ENCODE data around the gene SPATA2L. TPM values are rescaled to one million over a fixed set of nuclear protein-coding genes. Genes with fewer than 3 reads are reported as not detected.

Gene SPATA2L
- total RNA-seq, 1 donor from 2014 or later: 10.8 TPM

- no peak overlapping the region for H3K4me3 ChIP-seq (ENCODE audit: insufficient read depth, low read depth, low read length)
- no peaks in the 10 kb centered on the region for H3K27me3 Mint-ChIP-seq (ENCODE audit: low read depth, unreplicated experiment)
- H3K4me2 ChIP-seq (ENCODE audit: low read length): no peak overlapping the region
- FAIRE-seq (no peak), DNase-seq (ENCODE audit: low read depth) (no peak)
- H3K36me3 Mint-ChIP-seq (ENCODE audit: low read depth, unreplicated experiment): no peaks in the 10 kb centered on the region
- H3K4me1 ChIP-seq (ENCODE audit: insufficient read depth, low read length): peaks cover 3% of the 10 kb centered on the region
- peaks cover 2% of the 10 kb centered on the region for H3K4me1 Mint-ChIP-seq (ENCODE audit: low read depth, unreplicated experiment)
- H3K36me3 ChIP-seq (ENCODE audit: insufficient read depth, low read length): no peaks in the 10 kb centered on the region
- H2AFZ ChIP-seq (ENCODE audit: low read depth, low read length): no peak overlapping the region
- H3K9me3 ChIP-seq (ENCODE audit: insufficient read depth, low read depth, low read length): no peaks in the 10 kb centered on the region
- no peak overlapping the region for H3K27ac ChIP-seq (ENCODE audit: low read depth, low read length)
- H3K9me3 Mint-ChIP-seq (ENCODE audit: unreplicated experiment): no peaks in the 10 kb centered on the region
- no peak overlapping the region for H3K9ac ChIP-seq (ENCODE audit: low read length)
- H3K27ac Mint-ChIP-seq (ENCODE audit: unreplicated experiment): no peak overlapping the region
- no peak for TF ChIP-seq EZH2 (IDR thresholded peaks at IDR 0.05; ENCODE audit: insufficient read depth, low read length)
- TF ChIP-seq CTCF (IDR thresholded peaks at IDR 0.05; ENCODE audit: insufficient read depth, low read depth, low read length): no peak
- H3K79me2 ChIP-seq (ENCODE audit: insufficient read depth, low read length): no peaks in the 10 kb centered on the region
- no peak overlapping the region for H3K4me3 Mint-ChIP-seq (ENCODE audit: unreplicated experiment)
- no peaks in the 10 kb centered on the region for H3K27me3 ChIP-seq (ENCODE audit: insufficient read depth, low read length)
- no peaks in the 10 kb centered on the region for H4K20me1 ChIP-seq (ENCODE audit: insufficient read depth, low read length)
Observed at GRCh38 chr16:89709166-89709565, 7.7 kb upstream of the SPATA2L start.

- no peaks in the 10 kb centered on the region for H3K36me3 ChIP-seq (ENCODE audit: insufficient read depth, low read length)
- no peak overlapping the region for H3K27ac ChIP-seq (ENCODE audit: low read depth, low read length)
- peaks cover 2% of the 10 kb centered on the region for H3K4me1 Mint-ChIP-seq (ENCODE audit: low read depth, unreplicated experiment)
- FAIRE-seq: no peak
- H3K4me1 ChIP-seq (ENCODE audit: insufficient read depth, low read length): peaks cover 3% of the 10 kb centered on the region
- no peak for DNase-seq (ENCODE audit: low read depth)
- H3K27me3 Mint-ChIP-seq (ENCODE audit: low read depth, unreplicated experiment): no peaks in the 10 kb centered on the region
- H3K4me3 ChIP-seq (ENCODE audit: insufficient read depth, low read depth, low read length): no peak overlapping the region
- no peaks in the 10 kb centered on the region for H3K79me2 ChIP-seq (ENCODE audit: insufficient read depth, low read length)
- no peak overlapping the region for H3K4me3 Mint-ChIP-seq (ENCODE audit: unreplicated experiment)
- H2AFZ ChIP-seq (ENCODE audit: low read depth, low read length): no peak overlapping the region
- no peak overlapping the region for H3K27ac Mint-ChIP-seq (ENCODE audit: unreplicated experiment)
- H3K9ac ChIP-seq (ENCODE audit: low read length): no peak overlapping the region
- no peaks in the 10 kb centered on the region for H3K36me3 Mint-ChIP-seq (ENCODE audit: low read depth, unreplicated experiment)
- no peaks in the 10 kb centered on the region for H4K20me1 ChIP-seq (ENCODE audit: insufficient read depth, low read length)
- H3K9me3 ChIP-seq (ENCODE audit: insufficient read depth, low read depth, low read length): no peaks in the 10 kb centered on the region
- TF ChIP-seq EZH2 (IDR thresholded peaks at IDR 0.05; ENCODE audit: insufficient read depth, low read length) (no peak), CTCF (IDR thresholded peaks at IDR 0.05; ENCODE audit: insufficient read depth, low read depth, low read length) (no peak)
- H3K4me2 ChIP-seq (ENCODE audit: low read length): no peak overlapping the region
- H3K27me3 ChIP-seq (ENCODE audit: insufficient read depth, low read length): no peaks in the 10 kb centered on the region
- H3K9me3 Mint-ChIP-seq (ENCODE audit: unreplicated experiment): no peaks in the 10 kb centered on the region
Observed at GRCh38 chr16:89708481-89708931, 7.0 kb upstream of the SPATA2L start.

- Mint-ChIP-seq H3K4me1 (ENCODE audit: low read depth, unreplicated experiment) (peaks cover 2% of the 10 kb centered on the region), H3K27me3 (ENCODE audit: low read depth, unreplicated experiment) (no peaks in the 10 kb centered on the region), H3K4me3 (ENCODE audit: unreplicated experiment) (no peak overlapping the region), H3K36me3 (ENCODE audit: low read depth, unreplicated experiment) (no peaks in the 10 kb centered on the region), H3K9me3 (ENCODE audit: unreplicated experiment) (no peaks in the 10 kb centered on the region), H3K27ac (ENCODE audit: unreplicated experiment) (no peak overlapping the region)
- H3K9me3 ChIP-seq (ENCODE audit: insufficient read depth, low read depth, low read length): no peaks in the 10 kb centered on the region
- FAIRE-seq: no peak
- no peak overlapping the region for H3K27ac ChIP-seq (ENCODE audit: low read depth, low read length)
- no peak overlapping the region for H3K4me3 ChIP-seq (ENCODE audit: insufficient read depth, low read depth, low read length)
- peaks cover 3% of the 10 kb centered on the region for H3K4me1 ChIP-seq (ENCODE audit: insufficient read depth, low read length)
- H3K36me3 ChIP-seq (ENCODE audit: insufficient read depth, low read length): no peaks in the 10 kb centered on the region
- no peaks in the 10 kb centered on the region for H3K79me2 ChIP-seq (ENCODE audit: insufficient read depth, low read length)
- DNase-seq (ENCODE audit: low read depth): no peak
- no peak overlapping the region for H3K4me2 ChIP-seq (ENCODE audit: low read length)
- no peak overlapping the region for H3K9ac ChIP-seq (ENCODE audit: low read length)
- H4K20me1 ChIP-seq (ENCODE audit: insufficient read depth, low read length): no peaks in the 10 kb centered on the region
- H3K27me3 ChIP-seq (ENCODE audit: insufficient read depth, low read length): no peaks in the 10 kb centered on the region
- H2AFZ ChIP-seq (ENCODE audit: low read depth, low read length): no peak overlapping the region
- TF ChIP-seq CTCF (IDR thresholded peaks at IDR 0.05; ENCODE audit: insufficient read depth, low read depth, low read length) (no peak), EZH2 (IDR thresholded peaks at IDR 0.05; ENCODE audit: insufficient read depth, low read length) (no peak)
Observed at GRCh38 chr16:89707695-89708094, 6.2 kb upstream of the SPATA2L start.
